GM18909 (cell line): Measurements from ENCODE around the gene ELF3.
"Not testable (repeated sequence)": the region's sequence is repeated elsewhere in the genome, so short reads cannot be mapped to it uniquely, and the experiment has no call there.

Experiments
- ATAC-seq: cut with Tn5 transposase; IDR thresholded peaks from one replicate; pipeline ENCODE4 v1.9.1; 2021; ENCODE audit warnings: mild to moderate bottlenecking; ENCODE audit not compliant: unreplicated experiment, poor library complexity

ELF3 gene

DNA sequence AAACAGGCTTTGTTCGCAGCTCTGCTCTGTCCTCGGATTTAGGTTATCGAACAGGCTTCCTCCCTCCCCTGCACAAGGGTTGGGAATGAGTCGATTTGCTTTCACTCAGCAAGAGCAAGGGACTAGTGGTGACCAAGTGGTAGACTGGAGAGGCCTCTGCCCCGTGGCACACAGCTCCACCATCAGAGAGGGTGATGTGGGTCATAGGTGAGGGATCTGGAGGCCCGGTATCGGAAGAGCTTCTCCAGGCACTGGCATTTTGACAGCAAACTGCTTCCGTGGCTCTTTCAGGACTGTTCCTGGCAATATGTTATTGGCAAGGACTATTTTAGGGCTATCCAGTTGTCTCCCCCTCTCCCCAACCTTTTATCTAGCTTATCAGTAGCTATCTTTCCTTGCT, 3.1 kb upstream of the ELF3 start:
- no peak for ATAC-seq

DNA sequence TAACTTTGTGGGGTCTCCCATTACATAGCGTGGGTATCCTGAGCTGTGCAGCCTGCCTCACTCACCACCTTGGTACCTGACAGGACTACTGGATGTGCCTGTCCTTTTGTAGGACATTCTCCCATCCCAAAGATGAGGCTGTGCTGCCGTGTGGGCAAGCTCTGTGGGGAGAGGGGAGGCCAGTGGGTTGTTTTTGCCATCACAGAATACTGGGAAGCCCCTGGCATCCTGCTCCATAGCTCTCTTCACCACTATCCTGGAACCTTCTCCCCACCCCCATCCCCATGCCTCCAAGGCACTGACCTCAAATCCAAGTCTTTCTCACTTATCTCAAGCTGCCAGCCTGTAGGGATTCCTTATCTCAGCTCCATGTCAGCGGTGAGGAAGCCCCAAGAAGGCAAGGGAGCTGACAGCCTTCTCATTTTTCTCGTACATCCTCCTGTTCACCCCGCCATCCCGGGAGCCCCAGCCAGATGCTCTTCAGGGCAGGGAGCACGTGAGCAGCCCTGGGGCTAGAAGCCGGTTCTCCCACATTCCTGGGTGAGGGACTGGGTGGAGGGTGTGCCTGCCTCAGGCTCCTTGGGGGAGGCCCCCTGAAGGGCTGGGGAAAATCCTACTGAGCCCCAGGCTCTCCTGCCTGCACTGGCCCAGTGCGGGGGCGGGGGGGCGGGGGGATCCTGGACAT, 2.4 kb upstream of the ELF3 start:
- ATAC-seq = no peak

DNA sequence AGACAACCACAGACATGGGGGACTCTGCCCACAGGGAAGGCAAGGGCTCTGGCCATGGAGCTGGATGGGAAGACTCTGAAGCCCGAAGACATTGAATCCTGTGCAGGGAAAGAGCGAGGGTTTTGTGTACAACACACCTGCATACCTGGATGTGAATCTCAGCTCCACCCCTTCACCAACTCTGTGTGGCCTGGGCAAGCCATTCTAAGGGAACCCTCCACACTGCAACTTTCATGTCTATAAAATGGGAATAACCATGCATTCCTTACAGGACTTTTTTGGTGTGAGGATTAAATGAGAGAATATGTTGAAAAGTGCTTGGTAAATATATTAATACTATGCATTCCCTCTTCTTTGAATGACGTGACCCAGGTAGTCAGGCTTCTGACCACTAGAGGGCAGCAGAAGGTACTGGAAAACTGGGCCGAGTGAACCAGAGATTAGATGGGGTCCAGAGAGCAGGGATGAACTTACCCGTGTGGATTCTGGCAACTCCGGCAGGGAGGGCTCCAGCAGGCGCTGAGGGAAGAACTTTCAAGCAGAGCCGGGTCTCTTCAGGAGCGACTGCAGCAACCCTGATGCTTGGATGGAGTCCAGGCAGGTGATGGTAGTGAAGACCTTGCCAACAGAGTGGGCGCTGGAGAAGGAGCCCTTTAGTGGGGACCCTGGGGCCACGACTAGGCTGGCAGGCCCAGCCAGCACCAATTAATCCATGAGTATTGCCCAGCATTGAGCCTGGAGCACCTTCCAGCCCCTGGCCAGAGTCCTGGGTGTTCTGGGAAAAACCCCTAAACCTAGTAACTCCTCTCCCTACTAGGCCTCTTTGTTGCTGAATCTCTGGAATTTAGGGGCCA, 834 bp upstream of the ELF3 start:
- peak; percentile 52 for ATAC-seq

DNA sequence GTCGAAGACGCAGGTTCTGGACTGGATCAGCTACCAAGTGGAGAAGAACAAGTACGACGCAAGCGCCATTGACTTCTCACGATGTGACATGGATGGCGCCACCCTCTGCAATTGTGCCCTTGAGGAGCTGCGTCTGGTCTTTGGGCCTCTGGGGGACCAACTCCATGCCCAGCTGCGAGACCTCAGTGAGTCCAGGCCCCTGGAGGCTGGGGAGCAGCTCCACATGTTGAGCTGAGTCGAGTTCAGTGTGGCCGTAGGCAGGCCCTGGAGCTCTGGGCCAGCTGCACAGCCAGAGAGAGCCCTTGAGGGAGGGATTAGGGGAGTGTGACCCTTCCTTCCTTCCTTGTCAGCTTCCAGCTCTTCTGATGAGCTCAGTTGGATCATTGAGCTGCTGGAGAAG, 1.6 kb downstream of the ELF3 start:
- no peak for ATAC-seq

DNA sequence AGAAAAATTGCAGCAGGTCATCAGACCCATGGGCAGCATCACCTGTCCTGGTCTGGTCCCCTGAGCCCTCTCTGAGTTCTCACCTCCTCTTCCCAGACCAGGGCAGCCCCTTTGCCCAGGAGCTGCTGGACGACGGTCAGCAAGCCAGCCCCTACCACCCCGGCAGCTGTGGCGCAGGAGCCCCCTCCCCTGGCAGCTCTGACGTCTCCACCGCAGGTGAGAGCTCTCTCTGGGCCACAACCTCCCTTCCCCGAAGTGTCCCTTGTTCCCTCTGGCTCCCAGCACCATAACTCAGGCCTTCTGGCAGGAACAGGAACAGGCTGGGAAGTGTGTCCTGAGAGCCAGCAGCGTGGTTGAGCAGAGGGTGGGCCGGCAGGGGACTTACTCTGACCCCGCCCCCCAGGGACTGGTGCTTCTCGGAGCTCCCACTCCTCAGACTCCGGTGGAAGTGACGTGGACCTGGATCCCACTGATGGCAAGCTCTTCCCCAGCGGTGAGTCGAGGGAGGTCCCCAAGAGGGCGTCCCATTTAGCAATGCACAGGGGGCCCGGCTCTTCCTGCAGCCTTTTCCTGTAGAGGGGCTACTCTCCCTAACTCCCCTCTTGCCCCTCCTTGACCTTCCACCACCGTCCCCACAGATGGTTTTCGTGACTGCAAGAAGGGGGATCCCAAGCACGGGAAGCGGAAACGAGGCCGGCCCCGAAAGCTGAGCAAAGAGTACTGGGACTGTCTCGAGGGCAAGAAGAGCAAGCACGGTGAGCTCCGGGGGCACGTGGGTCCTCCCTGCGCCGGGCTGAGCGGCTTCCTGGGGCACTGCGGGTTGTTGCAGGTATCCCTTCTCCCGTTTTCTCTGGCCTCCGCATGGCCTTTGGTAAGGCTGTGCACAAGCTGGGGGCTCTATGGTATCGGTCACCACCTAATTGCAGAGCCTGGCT, 2.4 kb downstream of the ELF3 start:
- ATAC-seq = no peak

DNA sequence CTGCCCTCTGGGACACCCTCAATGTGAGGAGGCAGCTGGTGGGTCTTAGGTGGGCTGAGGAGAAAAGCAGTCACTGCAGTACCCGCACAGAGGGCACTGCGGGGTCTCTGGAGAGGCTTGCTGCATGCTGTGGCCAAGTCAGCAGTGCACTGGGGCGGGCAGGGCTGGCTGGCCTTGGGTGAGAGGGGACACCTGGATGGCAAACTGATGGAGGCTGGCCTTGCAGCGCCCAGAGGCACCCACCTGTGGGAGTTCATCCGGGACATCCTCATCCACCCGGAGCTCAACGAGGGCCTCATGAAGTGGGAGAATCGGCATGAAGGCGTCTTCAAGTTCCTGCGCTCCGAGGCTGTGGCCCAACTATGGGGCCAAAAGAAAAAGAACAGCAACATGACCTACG, 3.2 kb downstream of the ELF3 start:
- ATAC-seq = no peak

DNA sequence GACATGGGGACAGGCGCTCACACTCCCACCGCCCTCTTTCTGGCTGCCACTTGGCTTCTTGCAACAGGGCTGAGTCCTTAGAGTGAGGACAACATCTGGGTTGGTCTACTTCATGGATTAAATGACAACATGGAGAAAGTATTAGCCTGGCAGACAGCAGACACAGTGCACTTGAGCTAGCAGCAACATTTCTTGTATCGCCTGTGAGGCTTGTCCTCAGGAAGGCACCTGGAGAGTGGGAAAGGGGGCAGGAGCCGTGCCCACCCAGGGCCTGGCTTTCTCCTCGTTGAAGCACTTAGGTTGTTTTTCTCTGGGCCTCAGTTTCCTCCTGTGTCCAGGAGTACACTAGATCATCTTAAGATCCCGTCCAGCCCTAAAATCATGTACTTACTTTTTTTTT, 3.7 kb downstream of the ELF3 start:
- ATAC-seq = no peak

DNA sequence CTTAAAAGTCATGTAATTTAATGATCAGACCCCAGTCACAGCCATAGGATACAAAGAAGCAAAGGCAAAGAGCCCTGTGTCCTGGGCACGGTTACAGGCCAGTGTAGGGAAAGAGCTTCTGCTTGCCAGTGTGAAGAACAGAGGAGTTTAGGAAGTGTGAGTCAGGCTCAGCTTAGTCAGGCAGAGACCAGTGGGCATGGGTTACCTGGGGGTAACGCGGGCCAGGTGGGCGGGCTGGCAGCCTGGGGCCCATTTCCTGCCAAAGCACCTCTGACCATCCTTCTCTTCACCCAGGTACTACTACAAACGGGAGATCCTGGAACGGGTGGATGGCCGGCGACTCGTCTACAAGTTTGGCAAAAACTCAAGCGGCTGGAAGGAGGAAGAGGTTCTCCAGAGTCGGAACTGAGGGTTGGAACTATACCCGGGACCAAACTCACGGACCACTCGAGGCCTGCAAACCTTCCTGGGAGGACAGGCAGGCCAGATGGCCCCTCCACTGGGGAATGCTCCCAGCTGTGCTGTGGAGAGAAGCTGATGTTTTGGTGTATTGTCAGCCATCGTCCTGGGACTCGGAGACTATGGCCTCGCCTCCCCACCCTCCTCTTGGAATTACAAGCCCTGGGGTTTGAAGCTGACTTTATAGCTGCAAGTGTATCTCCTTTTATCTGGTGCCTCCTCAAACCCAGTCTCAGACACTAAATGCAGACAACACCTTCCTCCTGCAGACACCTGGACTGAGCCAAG, 4.7 kb downstream of the ELF3 start:
- no peak for ATAC-seq

DNA sequence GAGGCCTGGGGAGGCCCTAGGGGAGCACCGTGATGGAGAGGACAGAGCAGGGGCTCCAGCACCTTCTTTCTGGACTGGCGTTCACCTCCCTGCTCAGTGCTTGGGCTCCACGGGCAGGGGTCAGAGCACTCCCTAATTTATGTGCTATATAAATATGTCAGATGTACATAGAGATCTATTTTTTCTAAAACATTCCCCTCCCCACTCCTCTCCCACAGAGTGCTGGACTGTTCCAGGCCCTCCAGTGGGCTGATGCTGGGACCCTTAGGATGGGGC, 5.2 kb downstream of the ELF3 start:
- ATAC-seq = no peak

DNA sequence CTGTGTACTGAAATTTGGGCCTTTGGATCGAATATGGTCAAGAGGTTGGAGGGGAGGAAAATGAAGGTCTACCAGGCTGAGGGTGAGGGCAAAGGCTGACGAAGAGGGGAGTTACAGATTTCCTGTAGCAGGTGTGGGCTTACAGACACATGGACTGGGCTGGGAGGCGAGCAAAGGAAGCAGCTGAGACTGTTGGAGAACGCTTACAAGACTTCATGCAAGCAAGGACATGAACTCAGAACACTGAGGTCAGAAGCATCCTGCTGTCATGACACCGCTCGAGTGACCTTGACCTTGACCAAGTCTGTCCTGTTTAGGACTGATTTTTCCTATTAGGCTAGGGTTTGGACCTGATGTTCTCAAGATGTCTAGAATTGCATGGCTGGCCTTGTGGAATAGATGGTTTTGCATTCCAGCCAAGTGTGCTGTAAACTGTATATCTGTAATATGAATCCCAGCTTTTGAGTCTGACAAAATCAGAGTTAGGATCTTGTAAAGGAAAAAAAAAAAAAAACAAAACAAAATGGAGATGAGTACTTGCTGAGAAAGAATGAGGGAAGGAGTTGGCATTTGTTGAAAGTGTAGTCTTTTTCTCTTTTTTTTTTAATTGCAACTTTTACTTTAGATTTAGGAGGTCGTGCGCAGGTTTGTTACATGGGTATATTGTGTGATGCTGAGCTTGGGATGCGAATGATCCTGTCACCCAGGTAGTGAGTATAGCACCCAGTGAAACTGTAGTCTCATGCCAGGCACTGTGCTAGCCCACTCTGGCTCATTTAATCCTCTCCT, 5.8 kb downstream of the ELF3 start:
- ATAC-seq = no peak

DNA sequence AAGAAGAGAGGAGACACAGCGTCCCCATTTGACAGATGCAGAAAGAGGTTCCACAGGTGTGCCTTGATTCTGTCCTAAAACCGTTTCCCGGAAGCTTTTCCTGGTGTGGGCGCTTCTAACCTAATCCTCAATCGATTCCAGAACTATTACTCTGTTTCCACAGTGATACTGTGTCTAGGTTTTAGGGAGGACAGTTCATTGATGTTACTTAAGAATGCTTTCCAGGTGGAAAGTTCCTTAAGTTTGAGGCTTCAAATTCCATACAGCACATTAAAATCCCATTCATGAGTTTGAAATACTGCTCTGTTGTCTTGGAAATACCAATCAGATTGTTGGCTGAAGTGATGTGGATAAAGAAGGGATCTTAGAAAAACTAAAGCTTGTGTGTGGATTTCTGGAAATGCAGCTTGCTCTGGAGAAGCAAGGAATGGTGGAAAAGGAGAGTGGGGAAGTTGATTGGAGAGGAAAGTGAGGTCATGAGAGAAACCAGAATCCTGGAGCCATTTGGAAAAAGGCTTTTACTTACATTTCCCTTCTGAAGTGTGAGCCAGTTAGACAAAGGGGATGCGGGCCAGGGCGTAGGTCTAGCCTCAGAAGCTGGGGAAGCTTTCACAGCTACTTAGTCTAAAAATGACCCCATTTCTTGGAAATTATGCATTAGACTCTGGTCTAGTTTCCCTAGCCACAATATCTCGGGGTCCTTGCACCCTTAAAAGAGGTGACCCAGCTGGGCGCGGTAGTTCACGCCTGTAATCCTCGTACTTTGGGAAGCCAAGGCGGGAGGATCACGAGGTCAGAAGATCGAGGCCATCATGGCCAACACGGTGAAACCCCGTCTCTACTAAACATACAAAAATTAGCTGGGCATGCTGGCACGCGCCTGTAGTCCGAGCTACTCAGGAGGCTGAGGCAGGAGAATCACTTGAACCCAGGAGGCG, 6.7 kb downstream of the ELF3 start:
- no peak for ATAC-seq

DNA sequence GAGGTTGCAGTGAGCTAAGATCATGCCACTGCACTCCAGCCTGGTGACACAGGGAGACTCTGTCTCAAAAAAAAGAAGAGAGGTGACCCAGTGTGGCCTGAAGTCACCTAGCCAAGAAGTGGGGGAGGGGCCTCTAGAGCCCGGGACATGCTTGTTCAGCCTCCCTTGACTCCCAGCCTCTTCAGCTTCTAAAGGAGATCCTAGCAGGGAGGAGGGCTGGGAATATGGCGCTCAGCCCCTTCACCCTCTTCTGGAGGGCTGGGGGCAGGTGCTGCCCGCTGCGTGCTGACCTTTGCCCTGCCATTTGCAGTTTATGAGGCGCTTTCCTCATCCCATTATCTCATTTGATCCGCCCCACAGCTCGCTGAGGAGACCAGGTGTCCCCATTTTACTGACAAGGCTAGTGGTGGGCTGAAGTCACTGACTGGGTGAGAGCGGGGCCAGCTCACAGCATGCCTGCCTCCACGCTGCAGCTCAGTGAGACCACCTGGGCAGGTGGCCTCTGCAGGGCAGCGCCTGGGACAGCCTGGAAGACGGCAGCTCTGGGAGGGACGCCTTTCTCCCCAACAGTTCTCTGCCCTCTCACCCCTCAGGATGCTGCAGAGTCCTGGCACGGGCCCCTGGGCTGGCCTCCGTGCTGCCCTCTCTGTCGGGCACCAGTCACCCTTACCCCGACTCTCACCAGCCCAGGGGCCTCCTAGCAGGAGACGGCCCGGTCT, 7.5 kb downstream of the ELF3 start:
- no peak for ATAC-seq

DNA sequence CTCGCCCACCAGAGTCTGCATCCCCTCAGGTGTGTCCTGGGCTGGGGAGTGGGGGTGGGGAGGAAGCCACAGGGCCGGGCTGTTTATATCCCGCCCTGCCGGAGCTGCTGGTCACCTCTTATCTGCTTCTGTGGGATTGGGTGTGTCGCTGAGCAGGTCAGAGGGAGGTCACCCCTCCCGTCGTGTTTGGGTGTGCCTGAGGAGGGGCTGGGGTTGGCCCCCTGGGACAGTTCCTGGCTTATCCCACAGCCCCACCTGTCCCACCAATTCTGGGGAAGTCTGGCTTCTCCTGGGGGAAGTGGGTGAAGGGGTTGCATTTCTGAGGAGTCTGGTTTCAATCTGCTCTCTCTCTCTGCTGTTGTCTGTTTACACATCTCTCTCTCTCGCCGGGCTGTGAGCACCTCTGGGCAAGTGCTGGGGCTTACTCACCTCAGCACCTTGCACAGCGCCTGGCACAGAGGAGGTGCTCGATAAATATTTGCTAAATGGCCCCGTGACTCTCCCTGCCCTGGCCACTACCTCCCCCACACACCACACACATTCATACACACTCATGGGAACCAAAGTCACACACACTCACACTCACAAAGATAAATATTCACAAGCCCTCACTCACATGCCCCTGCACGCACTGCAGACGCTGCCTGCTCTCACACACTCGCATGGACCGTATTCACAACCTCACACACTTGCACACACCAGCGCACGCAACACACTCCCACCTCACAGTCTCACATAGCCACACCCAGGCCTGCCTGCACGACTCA, 8.3 kb downstream of the ELF3 start:
- no peak for ATAC-seq

DNA sequence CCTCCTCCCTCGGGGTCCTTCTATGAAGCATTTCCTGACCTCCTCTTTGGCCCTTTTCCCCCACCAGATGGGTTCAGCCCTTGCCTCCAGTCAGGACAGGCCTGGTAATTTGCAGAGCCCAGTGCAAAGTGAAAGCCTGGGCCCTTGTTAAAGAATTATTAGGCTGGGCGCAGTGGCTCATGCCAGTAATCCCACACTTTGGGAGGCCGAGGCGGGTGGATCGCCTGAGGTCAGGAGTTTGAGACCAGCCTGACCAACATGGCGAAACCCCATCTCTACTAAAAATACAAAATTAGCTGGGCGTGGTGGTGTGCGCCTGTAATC, 8.8 kb downstream of the ELF3 start:
- ATAC-seq = not testable (repeated sequence)

DNA sequence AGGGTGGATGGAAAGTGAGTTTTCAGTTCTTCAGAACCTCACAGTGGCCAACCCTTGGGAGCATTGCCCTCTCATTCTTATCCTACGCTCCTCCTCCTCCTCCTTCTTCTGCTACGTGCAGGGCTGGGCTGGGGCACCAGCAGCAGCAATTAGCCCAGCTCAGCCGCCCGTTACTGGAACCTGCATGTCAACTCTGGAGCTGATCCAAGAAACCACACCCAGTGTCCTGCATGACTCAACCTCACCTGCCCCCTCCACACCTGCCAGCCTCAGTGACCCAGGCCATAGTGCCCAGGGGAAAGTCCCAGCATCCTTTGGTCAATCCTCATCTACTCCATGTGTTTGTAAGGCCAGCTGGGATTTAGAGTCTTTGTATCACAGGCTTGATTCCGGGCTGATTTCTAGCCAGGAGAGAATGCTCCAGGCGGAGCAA, 12.6 kb downstream of the ELF3 start:
- no peak for ATAC-seq

DNA sequence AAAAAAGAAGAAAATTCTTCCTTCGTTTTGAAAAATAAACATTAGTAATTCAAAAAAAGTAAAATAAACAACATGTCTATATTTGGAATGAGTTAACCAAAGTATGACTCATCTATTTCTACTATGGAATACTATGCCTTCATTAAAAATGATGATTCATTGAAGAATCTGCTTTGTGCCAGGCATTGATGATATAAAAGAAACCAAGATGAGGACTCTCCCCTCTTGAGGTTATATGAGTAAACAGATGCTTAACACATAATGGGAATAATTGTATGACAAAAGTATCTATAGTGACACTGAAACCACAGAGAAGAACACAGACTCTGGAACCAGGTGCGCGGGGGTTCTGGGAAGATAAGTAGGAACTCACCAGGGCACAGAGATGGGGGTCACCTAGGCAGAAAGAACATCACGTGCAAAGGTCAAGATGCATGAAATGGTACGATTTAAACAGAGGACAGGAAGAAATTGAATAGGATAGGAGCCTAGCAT, 18.8 kb downstream of the ELF3 start:
- ATAC-seq = no peak

DNA sequence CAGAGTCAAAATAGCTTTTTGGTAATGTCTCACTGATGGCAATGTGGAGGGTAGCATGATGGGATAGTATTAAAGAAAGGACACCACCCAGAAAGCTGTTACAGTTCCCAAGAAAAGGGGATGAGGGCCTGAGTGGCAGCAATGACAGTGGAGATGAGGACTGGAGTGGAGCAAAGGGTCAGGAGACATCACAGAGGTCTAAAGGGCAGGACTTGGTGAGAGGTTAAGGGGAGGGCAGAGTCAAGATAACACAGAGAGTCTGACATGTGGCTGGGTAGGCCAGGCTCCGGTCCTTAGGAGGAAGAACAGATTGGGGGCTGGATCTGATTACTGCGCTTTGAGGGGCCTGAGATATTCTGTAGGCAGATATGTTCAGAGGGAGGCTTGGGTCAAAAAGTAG, 19.3 kb downstream of the ELF3 start:
- no peak for ATAC-seq
